Hematopoietic multipotent progenitor cell treated with erythropoietin and hydrocortisone succinate and interleukin-3 and kit ligand, for 6 days (in vitro differentiated cells): Measurements from ENCODE around the gene NLRP13.
A peak's percentile ranks its signal among the peaks of the same experiment; 100 is the strongest.
"Not testable (repeated sequence)": the region's sequence is repeated elsewhere in the genome, so short reads cannot be mapped to it uniquely, and the experiment has no call there.

Experiments used
- DNase-seq: peaks from one replicate; pipeline ENCODE4 v3.0.0-alpha.2; 2015

NLRP13 gene

GRCh38 chr19:55931936-55932386 is at the start of gene NLRP13:
Gene NLRP13 (minus strand): TSS chr19:55932336. CDS start chr19:55932311, 25 bp downstream.
- no peak for DNase-seq

GRCh38 chr19:55980415-55980814 is 48.3 kb upstream of the NLRP13 start:
- no peak for DNase-seq

- no peak for DNase-seq
These were observed 41.8 kb upstream of the NLRP13 start for GRCh38 chr19:55973982-55974381.

GRCh38 chr19:55962186-55962585 is 30.1 kb upstream of the NLRP13 start:
- no peak for DNase-seq

- DNase-seq, result no peak
These were observed 28.0 kb upstream of the NLRP13 start for GRCh38 chr19:55959996-55960675.

- no peak for DNase-seq
These were observed 26.2 kb upstream of the NLRP13 start for GRCh38 chr19:55958356-55958755.

GRCh38 chr19:55956431-55956830 is 24.3 kb upstream of the NLRP13 start:
- DNase-seq, result no peak

- not testable (repeated sequence) for DNase-seq
These were observed 18.4 kb upstream of the NLRP13 start for GRCh38 chr19:55950566-55950965.

GRCh38 chr19:55947532-55947931 is 15.4 kb upstream of the NLRP13 start, which contains the start of gene NLRP8:
Gene NLRP8 (plus strand): TSS chr19:55947832.
- DNase-seq, result no peak

GRCh38 chr19:55940306-55940705 is 8.2 kb upstream of the NLRP13 start:
- no peak for DNase-seq

- no peak for DNase-seq
These were observed 7.1 kb upstream of the NLRP13 start for GRCh38 chr19:55939206-55939605.

GRCh38 chr19:55935206-55935605 is 3.1 kb upstream of the NLRP13 start:
- no peak for DNase-seq

GRCh38 chr19:55930996-55931515 is 1.1 kb downstream of the NLRP13 start:
- no peak for DNase-seq

GRCh38 chr19:55929258-55929657 is 2.9 kb downstream of the NLRP13 start:
- DNase-seq, result not testable (repeated sequence)

GRCh38 chr19:55927991-55928390 is 4.1 kb downstream of the NLRP13 start:
- no peak for DNase-seq

GRCh38 chr19:55923556-55923955 is 8.6 kb downstream of the NLRP13 start:
- no peak for DNase-seq

GRCh38 chr19:55913643-55914268 is 18.4 kb downstream of the NLRP13 start:
- peak; percentile 7 for DNase-seq

- DNase-seq, result no peak
These were observed 19.2 kb downstream of the NLRP13 start for GRCh38 chr19:55912916-55913315.

GRCh38 chr19:55909801-55910200 is 22.3 kb downstream of the NLRP13 start:
- no peak for DNase-seq

- DNase-seq, result no peak
These were observed 24.4 kb downstream of the NLRP13 start for GRCh38 chr19:55907746-55908145.

- DNase-seq, result no peak
These were observed 24.9 kb downstream of the NLRP13 start for GRCh38 chr19:55907286-55907685.

- no peak for DNase-seq
These were observed 29.9 kb downstream of the NLRP13 start for GRCh38 chr19:55902080-55902751.

GRCh38 chr19:55901369-55902079 is 30.6 kb downstream of the NLRP13 start:
- no peak for DNase-seq
